Measurements from ENCODE around the gene PHLPP1. TPM values are rescaled to one million over a fixed set of nuclear protein-coding genes. Genes with fewer than 3 reads are reported as not detected.

The PHLPP1 gene
- total and polyA plus RNA-seq, 9 donors: 6.3 to 11.3 (median 9.8) TPM

Other genes starting within 250 kb of the PHLPP1 start
- gene ZCCHC2, start 192.5 kb upstream of the PHLPP1 start, total RNA-seq: 9.0 TPM
- 1 to 10 TPM; 6.0 to 9.8 (median 7.5) TPM for gene ZCCHC2, start 192.5 kb upstream of the PHLPP1 start, polyA plus RNA-seq (ENCODE audit: insufficient read depth in 1 of 8, insufficient read length in 8 of 8, low replicate concordance in 1 of 8)